D721Med (cell line): Measurements from ENCODE around the gene NNT.
"Not testable (repeated sequence)": the region's sequence is repeated elsewhere in the genome, so short reads cannot be mapped to it uniquely, and the experiment has no call there.

Source experiments
- DNase-seq: peaks from one replicate; pipeline ENCODE4 v3.0.0; 2011; ENCODE audit warnings: low spot score; ENCODE audit not compliant: insufficient read length
- FAIRE-seq: peaks from 2 replicates; lab custom pipeline; 2011; peaks lifted over from hg19 to GRCh38; lab: Jason Lieb, UNC
- TF ChIP-seq, protein P1 (sequence below): IDR thresholded peaks from 2 replicates; pipeline ENCODE4 v1.5.1; 2012; ENCODE audit warnings: mild to moderate bottlenecking, control low read depth; ENCODE audit not compliant: insufficient read depth; ENCODE audit errors: missing control alignments

NNT gene

GRCh38 chr5:43602461-43603343, at the start of gene NNT:
TSS of gene NNT (plus strand) at chr5:43603180. CDS start at chr5:43609196, 6,016 bp downstream.
- FAIRE-seq (no peak), DNase-seq (peak; percentile 26)
- TF ChIP-seq, protein P1, sequence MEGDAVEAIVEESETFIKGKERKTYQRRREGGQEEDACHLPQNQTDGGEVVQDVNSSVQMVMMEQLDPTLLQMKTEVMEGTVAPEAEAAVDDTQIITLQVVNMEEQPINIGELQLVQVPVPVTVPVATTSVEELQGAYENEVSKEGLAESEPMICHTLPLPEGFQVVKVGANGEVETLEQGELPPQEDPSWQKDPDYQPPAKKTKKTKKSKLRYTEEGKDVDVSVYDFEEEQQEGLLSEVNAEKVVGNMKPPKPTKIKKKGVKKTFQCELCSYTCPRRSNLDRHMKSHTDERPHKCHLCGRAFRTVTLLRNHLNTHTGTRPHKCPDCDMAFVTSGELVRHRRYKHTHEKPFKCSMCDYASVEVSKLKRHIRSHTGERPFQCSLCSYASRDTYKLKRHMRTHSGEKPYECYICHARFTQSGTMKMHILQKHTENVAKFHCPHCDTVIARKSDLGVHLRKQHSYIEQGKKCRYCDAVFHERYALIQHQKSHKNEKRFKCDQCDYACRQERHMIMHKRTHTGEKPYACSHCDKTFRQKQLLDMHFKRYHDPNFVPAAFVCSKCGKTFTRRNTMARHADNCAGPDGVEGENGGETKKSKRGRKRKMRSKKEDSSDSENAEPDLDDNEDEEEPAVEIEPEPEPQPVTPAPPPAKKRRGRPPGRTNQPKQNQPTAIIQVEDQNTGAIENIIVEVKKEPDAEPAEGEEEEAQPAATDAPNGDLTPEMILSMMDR, result no peak

DNA sequence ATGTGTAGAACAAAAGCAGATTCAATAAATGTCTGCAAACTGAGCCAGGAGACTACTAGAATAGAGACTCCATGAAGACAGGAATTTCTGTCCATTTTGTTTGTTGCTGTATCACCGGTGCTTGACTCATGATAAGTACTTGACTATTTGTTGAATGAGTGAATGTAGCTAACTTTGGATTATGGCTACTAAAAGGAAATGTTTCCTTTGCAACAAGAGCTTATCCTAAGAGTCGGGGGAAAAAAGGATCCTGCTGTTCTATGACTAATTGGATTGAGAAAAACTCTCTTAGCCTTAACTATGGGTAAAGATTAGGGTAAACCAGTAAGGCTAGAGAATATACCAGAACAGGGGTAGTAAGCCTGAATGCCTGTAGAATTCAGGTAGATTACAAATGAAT, 49.6 kb upstream of the NNT start:
- no peak for FAIRE-seq
- TF ChIP-seq, protein P1, result no peak
- no peak for DNase-seq

DNA sequence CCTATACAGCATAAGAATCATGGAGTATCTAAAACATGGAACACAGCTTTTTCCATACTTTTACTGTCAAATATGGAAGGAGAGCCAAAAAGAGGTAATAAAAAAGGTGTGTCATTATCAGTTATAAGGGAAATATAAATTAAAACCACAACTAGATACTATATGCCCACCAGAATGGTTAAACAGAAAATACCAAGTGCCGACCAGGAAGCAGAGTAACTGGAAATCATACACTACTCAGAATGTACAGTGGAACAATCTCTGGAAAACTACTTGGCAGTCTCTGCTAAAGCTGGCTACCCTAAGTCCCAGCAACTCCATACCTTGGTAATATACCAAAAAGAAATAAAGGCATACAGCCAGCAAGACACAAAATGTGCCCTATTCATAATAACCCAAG, 48.5 kb upstream of the NNT start:
- DNase-seq (no peak), FAIRE-seq (no peak)
- TF ChIP-seq, protein P1, result no peak

GRCh38 chr5:43555895-43556606, 46.9 kb upstream of the NNT start:
- no peak for DNase-seq
- TF ChIP-seq, protein P1, result peak; percentile 8
- FAIRE-seq, result no peak

DNA sequence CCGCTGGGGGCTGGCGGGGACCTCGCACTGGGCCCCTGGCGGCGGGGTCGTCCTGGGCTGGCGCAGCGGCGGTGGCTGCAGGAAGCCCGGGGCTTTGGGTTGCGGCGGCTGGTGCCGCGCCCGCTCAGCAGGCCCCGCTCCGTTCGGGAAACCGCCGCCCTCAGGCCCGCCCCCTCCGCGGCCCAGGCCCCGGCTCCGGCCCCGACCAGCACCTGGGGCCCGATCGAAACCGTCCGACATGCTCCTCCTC, 46.4 kb upstream of the NNT start:
- DNase-seq, FAIRE-seq: not testable (repeated sequence)

GRCh38 chr5:43556857-43557542, 46.0 kb upstream of the NNT start, which contains the start of gene PAIP1:
TSS of gene PAIP1 (minus strand) at chr5:43557077. CDS start at chr5:43556846, 231 bp downstream.
- FAIRE-seq, result no peak
- peak; percentile 56 for DNase-seq
- TF ChIP-seq, protein P1, result peak; percentile 40

DNA sequence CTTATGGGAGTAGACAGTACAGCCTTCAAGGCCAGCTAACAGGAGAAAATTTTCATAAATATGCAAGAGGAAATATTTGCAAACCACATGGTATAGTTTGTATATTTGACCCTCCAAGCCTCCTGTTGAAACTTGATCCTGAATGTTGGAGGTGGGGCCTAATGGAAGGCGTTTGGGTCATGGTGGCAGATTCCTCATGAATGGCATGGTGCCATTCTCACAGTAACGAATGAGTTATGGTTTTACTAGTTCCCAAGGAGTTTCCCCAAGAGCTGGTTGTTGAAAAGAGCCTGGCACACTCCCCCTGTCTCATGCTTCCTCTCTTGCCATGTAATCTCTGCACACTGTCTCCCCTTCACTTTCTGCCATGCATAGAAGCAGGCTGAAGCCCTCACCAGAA, 42.9 kb upstream of the NNT start:
- no peak for DNase-seq
- TF ChIP-seq, protein P1, result no peak
- FAIRE-seq, result no peak
